ENCODE results near the gene EEF2K.

DNA sequence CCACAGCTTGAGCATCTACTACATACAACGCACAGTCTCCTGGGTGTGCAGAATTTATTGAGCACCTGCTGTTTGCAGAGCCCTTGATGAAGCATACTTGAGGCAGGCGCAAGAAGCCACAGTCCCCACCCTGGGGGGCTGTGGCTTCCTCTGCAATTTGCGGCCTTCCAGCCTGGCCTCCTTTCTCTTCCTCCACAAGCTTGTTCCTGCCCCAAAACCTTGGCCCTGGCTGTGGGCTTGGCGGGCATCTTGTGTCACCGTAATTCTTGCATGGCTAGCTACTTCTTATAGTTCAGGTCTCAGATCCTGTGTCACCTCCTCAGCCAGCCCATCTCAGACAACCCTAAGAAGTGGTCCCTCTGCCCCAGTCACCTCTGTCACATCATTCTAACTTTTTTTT lies 47.2 kb downstream of the EEF2K start:
- TF ChIP-seq CTCF (IDR thresholded peaks at IDR 0.05) (no peak), EZH2 (IDR thresholded peaks at IDR 0.05; ENCODE audit: borderline replicate concordance, insufficient read depth, low read depth, low read length, poor library complexity, severe bottlenecking) (no peak)
